Ovary (tissue), 9 donors: ENCODE data around the gene CDKL5. TPM values are rescaled to one million over a fixed set of nuclear protein-coding genes. Genes with fewer than 3 reads are reported as not detected.

Source experiments
- DNase-seq, 5 donors: peaks; one replicate each; pipeline ENCODE4 v3.0.0-alpha.2; 2019 to 2020
- H3K27ac ChIP-seq, 2 donors: fragments of 200-600 bp; one replicate each; pipeline versions ENCODE4 v1.5.1 to v1.8.0; 2019 to 2022
- H3K27me3 ChIP-seq: fragments of 200-600 bp; one replicate; pipeline ENCODE4 v1.8.0; 2022
- H3K36me3 ChIP-seq: fragments of 200-600 bp; sonication (generic); one replicate; pipeline ENCODE4 v1.5.1; 2019
- H3K4me1 ChIP-seq: one replicate; pipeline ENCODE4 v1.8.1; 2013; ENCODE audit warnings: mild to moderate bottlenecking, moderate library complexity; ENCODE audit not compliant: insufficient read depth
- H3K4me3 ChIP-seq: fragments of 200-600 bp; sonication (generic); one replicate; pipeline ENCODE4 v1.5.1; 2017
- H3K9me3 ChIP-seq, 2 donors: fragments of 200-600 bp in 1 of 2; sonication (generic) in 1 of 2; one replicate each; pipeline versions ENCODE4 v1.5.1 to v1.8.1; 2013 to 2019; ENCODE audit warnings: mild to moderate bottlenecking in 1 of 2, moderate library complexity in 1 of 2
- EP300 ChIP-seq: sonication (generic); formaldehyde crosslinking; IDR thresholded peaks from one replicate; pipeline ENCODE4 v1.6.1; 2017; ENCODE audit warnings: antibody characterized with exemption
- POLR2A ChIP-seq: fragments of 450-650 bp; IDR thresholded peaks from one replicate; pipeline ENCODE4 v1.6.1; 2017; ENCODE audit warnings: antibody characterized with exemption, mild to moderate bottlenecking, moderate library complexity
- WGBS, 3 donors: extraction: QIAGEN DNeasy Blood & Tissue Kit in 1 of 3; methylation state at CpG; one replicate each; pipeline versions ENCODE4 v1.1.5 to v1.1.7; 2013 to 2017; 5-methylcytosine and 5-hydroxymethylcytosine counted together
- intact Hi-C, 4 donors: fragments of 100-400 bp; cut with DNase I; formaldehyde crosslinking; loops; one replicate each; pipeline versions ENCODE4 v1.11.0 to v1.15.1; 2022 to 2023
- polyA plus RNA-seq, 2 donors: library from polyadenylated mRNA; stranded (reverse); fragments of 200-250 nt in 1 of 2; fragments of 350-450 nt in 1 of 2; fragmentation: Illumina TruSeq in 1 of 2; extraction: RNeasy Lipid Tissue Mini Kit (QIAGEN cat#74804) in 1 of 2; gene quantifications; one replicate each; pipeline ENCODE4 v1.2.3, GENCODE V29; 2013 to 2014
- total RNA-seq, 7 donors: library from RNA; depleted of rRNA in 2 of 7; stranded (reverse); fragments of >200 nt in 2 of 7; fragmentation: NEBNext Ultra II Directional in 3 of 7; extraction: Animal tissue kit (Norgen Biotek cat#: 25700) in 3 of 7; gene quantifications; one replicate each; pipeline versions ENCODE4 v1.1.0 to v1.2.4, GENCODE V29; 2016 to 2023
- TF ChIP-seq, protein P1 (sequence below), 3 donors: fragments of 450-650 bp in 2 of 3; fragments of 200-600 bp in 1 of 3; IDR thresholded peaks; one replicate each; pipeline versions ENCODE4 v1.5.1 to v1.8.0; 2016 to 2022; ENCODE audit warnings: antibody characterized with exemption in 3 of 3, mild to moderate bottlenecking in 1 of 3
- donor health status: DM: no; HTN: no; CAD: no; lungs with moderate emphysema.
- donor health status: DM: no; HTN: no; CAD: no.
- donor health status: Bipolar disorder and iron deficiency.
- donor health status: DM: yes; HTN: yes; CAD: no.
- donor health status: DM: no; HTN: no; CAD: no.
- donor health status: DM: yes; HTN: yes; CAD: no.

CDKL5 gene
- total and polyA plus RNA-seq, 9 donors, result 2.6 to 18.5 (median 12.2) TPM

DNA sequence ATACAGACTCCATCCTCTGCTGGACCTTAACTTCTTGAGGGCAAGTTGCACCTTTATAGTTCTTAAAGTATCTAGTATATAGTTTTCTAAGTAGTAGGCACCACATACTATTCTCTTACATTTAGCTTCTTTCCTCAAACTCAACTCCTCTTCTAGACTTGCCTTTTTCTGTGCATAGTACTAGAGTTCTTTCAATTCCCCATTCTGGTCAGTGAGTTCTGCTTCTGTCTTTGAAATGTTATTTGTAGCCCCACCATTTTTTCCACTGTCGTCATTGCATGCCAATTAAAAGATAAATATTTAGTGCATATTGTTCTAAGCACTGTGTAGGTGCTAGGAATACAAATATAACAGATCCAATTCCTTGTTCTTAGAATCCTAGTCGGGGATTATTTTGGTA, 31.6 kb downstream of the CDKL5 start:
- no peak overlapping the region for H3K4me3 ChIP-seq
- no peaks in the 10 kb centered on the region for H3K9me3 ChIP-seq
- intact Hi-C loops, result no loop called here
- 67 to 75% (median 74%) methylated on average over 2 of the region's 2 CpGs for WGBS, 3 donors
- DNase-seq, result no peak
- TF ChIP-seq, protein P1, sequence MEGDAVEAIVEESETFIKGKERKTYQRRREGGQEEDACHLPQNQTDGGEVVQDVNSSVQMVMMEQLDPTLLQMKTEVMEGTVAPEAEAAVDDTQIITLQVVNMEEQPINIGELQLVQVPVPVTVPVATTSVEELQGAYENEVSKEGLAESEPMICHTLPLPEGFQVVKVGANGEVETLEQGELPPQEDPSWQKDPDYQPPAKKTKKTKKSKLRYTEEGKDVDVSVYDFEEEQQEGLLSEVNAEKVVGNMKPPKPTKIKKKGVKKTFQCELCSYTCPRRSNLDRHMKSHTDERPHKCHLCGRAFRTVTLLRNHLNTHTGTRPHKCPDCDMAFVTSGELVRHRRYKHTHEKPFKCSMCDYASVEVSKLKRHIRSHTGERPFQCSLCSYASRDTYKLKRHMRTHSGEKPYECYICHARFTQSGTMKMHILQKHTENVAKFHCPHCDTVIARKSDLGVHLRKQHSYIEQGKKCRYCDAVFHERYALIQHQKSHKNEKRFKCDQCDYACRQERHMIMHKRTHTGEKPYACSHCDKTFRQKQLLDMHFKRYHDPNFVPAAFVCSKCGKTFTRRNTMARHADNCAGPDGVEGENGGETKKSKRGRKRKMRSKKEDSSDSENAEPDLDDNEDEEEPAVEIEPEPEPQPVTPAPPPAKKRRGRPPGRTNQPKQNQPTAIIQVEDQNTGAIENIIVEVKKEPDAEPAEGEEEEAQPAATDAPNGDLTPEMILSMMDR (IDR thresholded peaks at IDR 0.05), result no peak
- TF ChIP-seq EP300, result no peak
- no peak for TF ChIP-seq POLR2A
- no peaks in the 10 kb centered on the region for H3K4me1 ChIP-seq
- no peaks in the 10 kb centered on the region for H3K36me3 ChIP-seq
- H3K27ac ChIP-seq, result no peak overlapping the region
- H3K27me3 ChIP-seq, result no peaks in the 10 kb centered on the region

DNA sequence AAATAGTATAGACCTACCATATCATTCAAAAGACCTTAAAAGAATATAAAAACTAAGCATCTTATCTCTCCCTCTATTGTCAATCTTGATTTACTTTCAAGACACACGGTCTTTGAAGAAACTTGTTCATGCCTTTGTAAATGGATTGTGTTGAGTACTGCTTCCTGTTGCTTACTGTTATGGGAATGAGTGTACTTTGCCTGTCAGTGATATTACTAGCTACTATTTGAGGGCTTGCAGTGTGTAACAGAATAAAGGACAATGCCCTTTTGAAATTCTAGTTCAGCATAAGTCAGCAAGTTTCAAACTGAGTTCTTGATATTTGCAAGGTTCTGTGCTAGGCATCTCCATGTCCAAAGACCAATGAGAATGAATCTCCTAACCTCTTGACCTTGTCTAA, 36.0 kb downstream of the CDKL5 start:
- TF ChIP-seq, protein P1 (IDR thresholded peaks at IDR 0.05), result no peak
- TF ChIP-seq POLR2A (no peak), EP300 (no peak)
- DNase-seq, result no peak
- H3K4me3 ChIP-seq, result no peak overlapping the region
- no peaks in the 10 kb centered on the region for H3K9me3 ChIP-seq
- intact Hi-C loops, result no loop called here
- H3K4me1 ChIP-seq, result peaks cover 2% of the 10 kb centered on the region
- H3K27me3 ChIP-seq, result no peaks in the 10 kb centered on the region
- H3K27ac ChIP-seq, result no peak overlapping the region
- WGBS, 3 donors, result 61 to 81% (median 67%) methylated on average over 1 of the region's 1 CpG
- no peaks in the 10 kb centered on the region for H3K36me3 ChIP-seq

DNA sequence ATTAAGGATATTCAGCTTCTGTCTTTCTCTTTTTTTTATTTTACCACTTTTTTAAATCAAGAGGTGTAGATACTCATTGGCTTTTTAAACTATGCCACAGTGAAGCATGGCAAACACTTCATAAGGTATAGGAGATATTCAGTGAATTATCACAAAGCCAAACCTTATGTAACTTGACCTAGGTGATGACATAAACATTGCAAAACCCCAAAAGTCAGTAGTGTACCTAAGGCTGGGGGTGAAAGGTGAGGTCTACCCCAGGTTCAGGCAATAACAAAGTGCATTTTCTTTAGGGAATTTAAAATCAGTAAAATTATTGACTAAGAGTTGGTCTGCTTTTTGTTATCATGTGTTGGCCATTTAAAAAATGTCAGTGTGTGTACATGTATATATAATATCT, 39.1 kb downstream of the CDKL5 start:
- no peaks in the 10 kb centered on the region for H3K9me3 ChIP-seq
- no peak overlapping the region for H3K4me3 ChIP-seq
- H3K27me3 ChIP-seq, result no peaks in the 10 kb centered on the region
- DNase-seq, result no peak
- H3K4me1 ChIP-seq, result peaks cover 2% of the 10 kb centered on the region
- H3K36me3 ChIP-seq, result no peaks in the 10 kb centered on the region
- intact Hi-C loops, result no loop called here
- TF ChIP-seq EP300 (no peak), POLR2A (no peak)
- TF ChIP-seq, protein P1 (IDR thresholded peaks at IDR 0.05), result no peak
- no peak overlapping the region for H3K27ac ChIP-seq

DNA sequence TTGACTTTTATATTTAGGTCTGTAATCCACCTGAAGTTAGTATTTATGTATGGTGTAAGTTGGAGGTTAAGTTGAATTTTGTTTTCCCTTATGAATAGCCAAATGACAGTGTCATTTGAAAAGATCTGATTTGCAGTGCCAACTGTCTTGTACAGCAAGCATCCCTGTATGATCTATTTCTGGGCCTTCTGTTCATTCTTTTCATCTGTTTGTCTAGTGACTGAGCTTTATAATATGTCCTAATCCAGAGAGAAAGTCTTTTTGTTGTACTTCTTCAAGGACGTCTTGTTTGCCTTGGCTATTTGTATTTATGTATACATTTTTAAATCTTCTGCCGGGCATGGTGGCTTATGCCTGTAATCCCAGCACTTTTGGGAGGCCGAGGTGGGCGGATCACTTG, 39.6 kb downstream of the CDKL5 start:
- Histone ChIP-seq H3K36me3 (no peaks in the 10 kb centered on the region), H3K4me3 (no peak overlapping the region), H3K27me3 (no peaks in the 10 kb centered on the region), H3K4me1 (peaks cover 2% of the 10 kb centered on the region), H3K27ac (no peak overlapping the region), H3K9me3 (no peaks in the 10 kb centered on the region)
- intact Hi-C loops, result no loop called here
- DNase-seq, result no peak
- no peak for TF ChIP-seq POLR2A
- TF ChIP-seq, protein P1 (IDR thresholded peaks at IDR 0.05), result no peak
- TF ChIP-seq EP300, result no peak
- 62 to 76% (median 69%) methylated on average over 4 of the region's 4 CpGs for WGBS, 3 donors

DNA sequence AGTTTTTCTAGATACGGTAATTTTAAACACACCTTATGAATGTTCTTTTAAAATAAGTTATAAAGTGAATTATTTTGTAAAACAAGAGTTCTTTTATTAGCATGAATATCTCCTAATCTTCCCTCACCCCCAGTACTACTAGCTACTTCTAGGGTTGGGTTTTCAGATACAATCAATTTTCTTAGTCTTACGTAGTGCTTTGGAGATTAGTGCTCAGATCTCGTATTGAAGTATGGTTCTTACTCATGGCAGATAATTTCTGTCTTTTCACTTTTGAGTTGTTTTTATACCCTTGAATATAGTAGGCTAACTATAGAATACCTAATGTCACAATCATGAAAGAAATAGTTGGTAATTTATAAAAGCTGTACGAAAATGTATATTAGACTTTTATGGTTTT, 43.2 kb downstream of the CDKL5 start:
- no peak overlapping the region for H3K4me3 ChIP-seq
- intact Hi-C loops, result no loop called here
- H3K36me3 ChIP-seq, result no peaks in the 10 kb centered on the region
- no peak overlapping the region for H3K27ac ChIP-seq
- H3K27me3 ChIP-seq, result no peaks in the 10 kb centered on the region
- no peak for TF ChIP-seq EP300
- TF ChIP-seq, protein P1 (IDR thresholded peaks at IDR 0.05), result no peak
- no peak for TF ChIP-seq POLR2A
- H3K4me1 ChIP-seq, result no peaks in the 10 kb centered on the region
- no peaks in the 10 kb centered on the region for H3K9me3 ChIP-seq
- DNase-seq, result no peak
- WGBS, 3 donors, result 87 to 94% (median 91%) methylated on average over 4 of the region's 4 CpGs
